HL-60/S4 (cell line): ENCODE data around the gene ADCY5.

Experiments
- in situ Hi-C: fragments of 300-500 bp; cut with MboI; formaldehyde crosslinking; loops from 2 replicates; pipeline ENCODE4 v1.14.3; 2022; ENCODE audit warnings: low sequenced_read_pairs

ADCY5 gene

GRCh38 chr3:123292321-123293310, 156.3 kb downstream of the ADCY5 start:
- in situ Hi-C loops: no loop called here

DNA sequence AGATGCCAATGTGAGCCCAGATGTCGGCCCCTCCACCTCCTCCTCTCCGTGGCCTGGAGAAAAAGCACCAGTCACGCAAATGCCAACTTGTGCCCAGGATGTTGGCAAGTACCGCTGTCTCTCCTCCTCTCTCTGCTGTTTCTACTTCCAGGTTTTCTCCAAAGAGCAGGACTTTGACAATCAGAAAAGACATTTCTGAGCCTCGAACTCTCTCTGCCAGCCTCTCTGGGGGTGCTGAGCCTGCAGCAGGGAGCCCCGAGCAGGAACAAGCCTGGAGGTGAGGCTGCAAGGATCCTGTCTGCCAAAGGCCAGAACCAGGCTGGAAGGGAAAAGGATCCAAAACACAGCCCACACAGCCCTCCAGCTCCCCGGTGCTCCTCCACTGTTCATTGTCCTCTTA, 157.5 kb downstream of the ADCY5 start:
- in situ Hi-C loops: no loop called here

DNA sequence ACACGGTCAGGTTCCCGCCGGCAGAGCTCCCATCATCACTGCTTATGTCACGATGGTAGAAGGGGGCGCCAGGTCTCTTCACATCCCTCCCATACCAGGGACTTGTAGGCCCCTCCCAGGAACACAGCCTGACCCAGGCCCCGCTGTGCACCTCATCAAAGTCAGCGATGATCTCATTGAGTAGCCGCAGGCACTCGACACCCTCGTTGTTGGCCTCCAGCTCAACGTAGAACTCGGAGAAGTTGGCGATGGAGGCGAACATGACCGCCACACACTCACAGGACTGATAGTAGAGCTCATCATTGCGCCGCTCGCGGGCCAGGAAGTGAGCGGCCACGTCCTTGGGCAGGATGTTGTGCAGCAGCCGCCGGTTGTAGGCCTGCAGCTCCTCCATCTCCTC, 157.9 kb downstream of the ADCY5 start:
- in situ Hi-C loops: no loop called here

GRCh38 chr3:123290107-123290930, 158.6 kb downstream of the ADCY5 start:
- in situ Hi-C loops: no loop called here

GRCh38 chr3:123289391-123290106, 159.3 kb downstream of the ADCY5 start:
- in situ Hi-C loops: no loop called here

GRCh38 chr3:123287962-123288302, 161.0 kb downstream of the ADCY5 start:
- in situ Hi-C loops: no loop called here

DNA sequence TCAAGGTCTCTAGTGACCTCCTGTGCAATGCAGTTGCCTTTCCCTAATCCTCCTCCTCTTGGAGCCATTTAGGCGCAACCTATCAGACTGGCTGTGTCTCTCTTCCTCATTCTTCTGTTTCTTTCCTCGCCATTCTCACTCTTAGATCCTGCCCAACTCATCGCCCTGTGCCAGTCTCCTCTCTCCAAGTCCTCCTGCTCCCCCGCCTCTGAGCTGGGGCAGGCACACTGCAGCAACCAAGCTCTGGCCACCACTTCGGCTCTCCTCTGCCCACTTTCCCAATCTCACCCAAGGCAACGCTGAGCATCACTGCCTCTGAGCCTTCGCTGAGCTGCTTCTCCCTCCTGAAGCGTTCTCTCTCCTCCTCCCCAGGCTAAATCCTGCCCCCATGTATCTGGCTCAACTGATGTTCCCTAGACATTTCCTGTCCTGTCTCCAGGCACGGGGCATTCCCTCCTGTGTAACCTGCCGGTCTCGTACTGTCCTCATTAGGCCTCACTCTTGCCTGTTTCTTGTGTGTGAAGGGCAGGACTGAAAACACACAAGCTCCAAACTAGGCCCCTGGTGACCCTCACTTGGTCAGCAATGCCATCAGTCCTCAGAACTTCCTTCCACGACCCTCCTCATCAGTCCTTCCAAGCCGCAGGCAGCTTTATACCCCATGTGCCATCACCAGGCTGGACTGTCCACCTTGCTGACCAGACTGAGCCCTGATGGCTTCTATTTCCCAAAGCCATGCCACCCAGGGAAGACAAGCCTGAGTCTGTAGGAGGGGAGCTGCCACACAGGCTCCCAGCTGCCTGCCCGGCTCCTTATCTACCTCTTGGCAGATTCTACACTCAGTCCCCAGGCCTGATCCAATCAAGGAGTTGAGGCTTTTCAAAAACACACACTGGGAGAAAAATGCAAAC, 161.6 kb downstream of the ADCY5 start:
- in situ Hi-C loops: no loop called here

- in situ Hi-C loops: no loop called here
Observed at GRCh38 chr3:123286308-123287023, 162.4 kb downstream of the ADCY5 start.

- in situ Hi-C loops: no loop called here
Observed at GRCh38 chr3:123285931-123286307, 163.0 kb downstream of the ADCY5 start.

DNA sequence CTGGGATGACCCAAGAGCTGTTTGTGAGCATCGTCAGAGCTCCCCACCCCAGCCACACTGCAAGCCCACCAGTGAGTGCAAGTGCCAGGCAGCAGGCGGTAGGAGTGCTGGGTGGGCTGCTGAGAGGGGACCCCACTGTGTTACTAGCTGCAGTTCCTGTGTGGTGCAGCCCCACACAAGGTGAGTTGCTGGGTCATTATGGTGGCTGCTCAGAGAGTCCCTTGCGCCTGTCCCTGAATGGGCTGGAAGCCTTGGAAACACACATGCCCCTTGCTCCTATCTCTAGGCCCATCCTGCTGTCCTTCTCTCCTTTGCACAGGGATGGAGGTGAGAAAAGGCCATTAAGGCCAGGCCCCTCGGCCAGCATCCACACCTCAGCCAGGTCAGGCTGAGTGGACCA, 163.4 kb downstream of the ADCY5 start:
- in situ Hi-C loops: no loop called here

- in situ Hi-C loops: no loop called here
Observed at GRCh38 chr3:123285066-123285465, 163.8 kb downstream of the ADCY5 start.

- in situ Hi-C loops: no loop called here
Observed at GRCh38 chr3:123284399-123285010, 164.4 kb downstream of the ADCY5 start.

- in situ Hi-C loops: no loop called here
Observed at GRCh38 chr3:123283657-123284398, 165.1 kb downstream of the ADCY5 start.

- in situ Hi-C loops: no loop called here
Observed at GRCh38 chr3:123283074-123283473, 165.8 kb downstream of the ADCY5 start.

- in situ Hi-C loops: no loop called here
Observed at GRCh38 chr3:123282461-123282860, 166.4 kb downstream of the ADCY5 start.

GRCh38 chr3:123281929-123282328, 167.0 kb downstream of the ADCY5 start:
- in situ Hi-C loops: no loop called here

DNA sequence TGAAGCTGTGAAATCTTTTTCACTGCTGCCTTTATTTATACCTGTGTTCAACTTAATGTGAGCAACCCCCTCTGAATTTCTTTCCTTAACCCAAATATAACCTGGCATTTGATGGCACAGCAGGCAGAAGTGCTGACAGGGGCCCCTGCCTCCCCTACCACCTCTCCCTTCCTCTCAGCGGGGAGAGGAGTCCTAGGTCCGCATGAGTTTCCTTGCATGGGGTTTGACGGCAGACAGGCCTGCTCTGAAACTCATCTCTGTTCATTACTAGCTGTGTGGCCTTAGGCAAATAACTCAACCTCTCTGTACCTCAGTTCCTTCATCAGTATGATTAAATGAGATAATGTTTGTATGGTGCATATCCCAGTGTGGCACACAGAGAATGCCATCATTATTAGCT, 167.5 kb downstream of the ADCY5 start:
- in situ Hi-C loops: no loop called here

- in situ Hi-C loops: no loop called here
Observed at GRCh38 chr3:123279121-123279520, 169.8 kb downstream of the ADCY5 start.
